ENCODE results near the gene BCL11B.

The BCL11B gene

GRCh38 chr14:99248761-99249171 is 23.2 kb downstream of the BCL11B start:
- H3K27ac ChIP-seq (ENCODE audit: insufficient read depth in 1 of 2, low read depth in 1 of 2, low read length in 2 of 2, poor library complexity in 1 of 2, severe bottlenecking in 2 of 2), result no peak overlapping the region
- ChIA-PET CTCF (interaction anchor here (0.6 to 1.4 kb wide), 2 partner anchors 18 to 78 kb away, joined by 3 to 4 read pairs; no protein-coding TSS in a partner anchor), POLR2A (no interaction called here)
- H3K36me3 ChIP-seq (ENCODE audit: control insufficient read depth in 4 of 4, insufficient read depth in 4 of 4, low read length in 3 of 4), result no peaks in the 10 kb centered on the region
- no peak for DNase-seq
- peaks cover 0 to 8% (median 3%) of the 10 kb centered on the region in 4 experiments for H3K4me1 ChIP-seq (ENCODE audit: control extremely low read depth in 1 of 4, control insufficient read depth in 4 of 4, insufficient read depth in 4 of 4, low read length in 3 of 4)
- 78% methylated on average over 4 of the region's 5 CpGs for WGBS (ENCODE audit: insufficient coverage)
- peaks cover 4 to 88% (median 31%) of the 10 kb centered on the region in 5 experiments for H3K27me3 ChIP-seq (replicated peaks in 2 of 5; ENCODE audit: control insufficient read depth in 4 of 5, insufficient read depth in 5 of 5, low read length in 4 of 5)
- H3K9me3 ChIP-seq (ENCODE audit: control extremely low read depth in 1 of 5, control insufficient read depth in 4 of 5, insufficient read depth in 2 of 5, low read depth in 1 of 5, low read length in 4 of 5), result peaks cover 0 to 2% (median 0%) of the 10 kb centered on the region in 5 experiments
- no peak overlapping the region for H3K4me3 ChIP-seq (ENCODE audit: control insufficient read depth in 1 of 7, extremely low read depth in 1 of 7, insufficient read depth in 4 of 7, low read depth in 2 of 7, low read length in 6 of 7)

- Histone ChIP-seq H3K27me3 (replicated peaks in 2 of 5; ENCODE audit: control insufficient read depth in 4 of 5, insufficient read depth in 5 of 5, low read length in 4 of 5) (peaks cover 4 to 88% (median 37%) of the 10 kb centered on the region in 5 experiments), H3K4me3 (ENCODE audit: control insufficient read depth in 1 of 7, extremely low read depth in 1 of 7, insufficient read depth in 4 of 7, low read depth in 2 of 7, low read length in 6 of 7) (no peak overlapping the region), H3K36me3 (ENCODE audit: control insufficient read depth in 4 of 4, insufficient read depth in 4 of 4, low read length in 3 of 4) (no peaks in the 10 kb centered on the region), H3K27ac (ENCODE audit: insufficient read depth in 1 of 2, low read depth in 1 of 2, low read length in 2 of 2, poor library complexity in 1 of 2, severe bottlenecking in 2 of 2) (no peak overlapping the region), H3K4me1 (ENCODE audit: control extremely low read depth in 1 of 4, control insufficient read depth in 4 of 4, insufficient read depth in 4 of 4, low read length in 3 of 4) (peaks cover 0 to 8% (median 3%) of the 10 kb centered on the region in 4 experiments), H3K9me3 (ENCODE audit: control extremely low read depth in 1 of 5, control insufficient read depth in 4 of 5, insufficient read depth in 2 of 5, low read depth in 1 of 5, low read length in 4 of 5) (no peaks in the 10 kb centered on the region)
- 88% methylated on average over 6 of the region's 6 CpGs for WGBS (ENCODE audit: insufficient coverage)
- POLR2A ChIA-PET, result no interaction called here
- CTCF ChIA-PET, result interaction anchor here (1.4 kb wide), 1 partner anchor 19 kb away, joined by 4 read pairs; no protein-coding TSS in a partner anchor
- DNase-seq, result no peak
Measured at GRCh38 chr14:99247772-99248171, 24.2 kb downstream of the BCL11B start.

GRCh38 chr14:99247101-99247729 is 24.8 kb downstream of the BCL11B start:
- H3K27ac ChIP-seq (ENCODE audit: insufficient read depth in 1 of 2, low read depth in 1 of 2, low read length in 2 of 2, poor library complexity in 1 of 2, severe bottlenecking in 2 of 2), result no peak overlapping the region
- no peaks in the 10 kb centered on the region for H3K9me3 ChIP-seq (ENCODE audit: control extremely low read depth in 1 of 5, control insufficient read depth in 4 of 5, insufficient read depth in 2 of 5, low read depth in 1 of 5, low read length in 4 of 5)
- DNase-seq, result no peak
- H3K4me3 ChIP-seq (ENCODE audit: control insufficient read depth in 1 of 7, extremely low read depth in 1 of 7, insufficient read depth in 4 of 7, low read depth in 2 of 7, low read length in 6 of 7), result no peak overlapping the region
- 45% methylated on average over 7 of the region's 9 CpGs for WGBS (ENCODE audit: insufficient coverage)
- ChIA-PET CTCF (no interaction called here), POLR2A (no interaction called here)
- no peaks in the 10 kb centered on the region for H3K36me3 ChIP-seq (ENCODE audit: control insufficient read depth in 4 of 4, insufficient read depth in 4 of 4, low read length in 3 of 4)
- H3K27me3 ChIP-seq (replicated peaks in 2 of 5; ENCODE audit: control insufficient read depth in 4 of 5, insufficient read depth in 5 of 5, low read length in 4 of 5), result peaks cover 4 to 88% (median 42%) of the 10 kb centered on the region in 5 experiments
- peaks cover 0 to 8% (median 3%) of the 10 kb centered on the region in 4 experiments for H3K4me1 ChIP-seq (ENCODE audit: control extremely low read depth in 1 of 4, control insufficient read depth in 4 of 4, insufficient read depth in 4 of 4, low read length in 3 of 4)

GRCh38 chr14:99246536-99247097 is 25.4 kb downstream of the BCL11B start:
- POLR2A ChIA-PET, result no interaction called here
- DNase-seq, result no peak
- H3K4me3 ChIP-seq (ENCODE audit: control insufficient read depth in 1 of 7, extremely low read depth in 1 of 7, insufficient read depth in 4 of 7, low read depth in 2 of 7, low read length in 6 of 7), result no peak overlapping the region

GRCh38 chr14:99245564-99246511 is 26.2 kb downstream of the BCL11B start:
- Histone ChIP-seq H3K4me3 (ENCODE audit: control insufficient read depth in 1 of 7, extremely low read depth in 1 of 7, insufficient read depth in 4 of 7, low read depth in 2 of 7, low read length in 6 of 7) (no peak overlapping the region), H3K27ac (ENCODE audit: insufficient read depth in 1 of 2, low read depth in 1 of 2, low read length in 2 of 2, poor library complexity in 1 of 2, severe bottlenecking in 2 of 2) (no peak overlapping the region), H3K4me1 (ENCODE audit: control extremely low read depth in 1 of 4, control insufficient read depth in 4 of 4, insufficient read depth in 4 of 4, low read length in 3 of 4) (peaks cover 0 to 8% (median 3%) of the 10 kb centered on the region in 4 experiments), H3K9me3 (ENCODE audit: control extremely low read depth in 1 of 5, control insufficient read depth in 4 of 5, insufficient read depth in 2 of 5, low read depth in 1 of 5, low read length in 4 of 5) (no peaks in the 10 kb centered on the region), H3K27me3 (replicated peaks in 2 of 5; ENCODE audit: control insufficient read depth in 4 of 5, insufficient read depth in 5 of 5, low read length in 4 of 5) (peaks cover 4 to 93% (median 43%) of the 10 kb centered on the region in 5 experiments), H3K36me3 (ENCODE audit: control insufficient read depth in 4 of 4, insufficient read depth in 4 of 4, low read length in 3 of 4) (no peaks in the 10 kb centered on the region)
- 1% methylated on average over 43 of the region's 83 CpGs for WGBS (ENCODE audit: insufficient coverage)
- ChIA-PET CTCF (interaction anchor here (1.2 kb wide), 1 partner anchor 21 kb away, joined by 4 read pairs; no protein-coding TSS in a partner anchor), POLR2A (no interaction called here)
- no peak for DNase-seq

More at GRCh38 chr14:99246536-99247097, 25.4 kb downstream of the BCL11B start:
- Histone ChIP-seq H3K4me1 (ENCODE audit: control extremely low read depth in 1 of 4, control insufficient read depth in 4 of 4, insufficient read depth in 4 of 4, low read length in 3 of 4) (peaks cover 0 to 8% (median 3%) of the 10 kb centered on the region in 4 experiments), H3K27ac (ENCODE audit: insufficient read depth in 1 of 2, low read depth in 1 of 2, low read length in 2 of 2, poor library complexity in 1 of 2, severe bottlenecking in 2 of 2) (no peak overlapping the region), H3K27me3 (replicated peaks in 2 of 5; ENCODE audit: control insufficient read depth in 4 of 5, insufficient read depth in 5 of 5, low read length in 4 of 5) (peaks cover 4 to 90% (median 43%) of the 10 kb centered on the region in 5 experiments), H3K36me3 (ENCODE audit: control insufficient read depth in 4 of 4, insufficient read depth in 4 of 4, low read length in 3 of 4) (no peaks in the 10 kb centered on the region), H3K9me3 (ENCODE audit: control extremely low read depth in 1 of 5, control insufficient read depth in 4 of 5, insufficient read depth in 2 of 5, low read depth in 1 of 5, low read length in 4 of 5) (no peaks in the 10 kb centered on the region)
- WGBS (ENCODE audit: insufficient coverage), result 3% methylated on average over 40 of the region's 40 CpGs
- CTCF ChIA-PET, result no interaction called here

- no peak overlapping the region for H3K27ac ChIP-seq (ENCODE audit: insufficient read depth in 1 of 2, low read depth in 1 of 2, low read length in 2 of 2, poor library complexity in 1 of 2, severe bottlenecking in 2 of 2)
- no peaks in the 10 kb centered on the region for H3K36me3 ChIP-seq (ENCODE audit: control insufficient read depth in 4 of 4, insufficient read depth in 4 of 4, low read length in 3 of 4)
- H3K4me3 ChIP-seq (ENCODE audit: control insufficient read depth in 1 of 7, extremely low read depth in 1 of 7, insufficient read depth in 4 of 7, low read depth in 2 of 7, low read length in 6 of 7), result no peak overlapping the region
- DNase-seq, result no peak
- CTCF ChIA-PET, result interaction anchor here (1.2 kb wide), 1 partner anchor 22 kb away, joined by 4 read pairs; no protein-coding TSS in a partner anchor
- POLR2A ChIA-PET, result no interaction called here
- no peaks in the 10 kb centered on the region for H3K9me3 ChIP-seq (ENCODE audit: control extremely low read depth in 1 of 5, control insufficient read depth in 4 of 5, insufficient read depth in 2 of 5, low read depth in 1 of 5, low read length in 4 of 5)
- H3K27me3 ChIP-seq (replicated peaks in 2 of 5; ENCODE audit: control insufficient read depth in 4 of 5, insufficient read depth in 5 of 5, low read length in 4 of 5), result peaks cover 4 to 98% (median 43%) of the 10 kb centered on the region in 5 experiments
- WGBS (ENCODE audit: insufficient coverage), result 28% methylated on average over 14 of the region's 15 CpGs
- peaks cover 0 to 8% (median 3%) of the 10 kb centered on the region in 4 experiments for H3K4me1 ChIP-seq (ENCODE audit: control extremely low read depth in 1 of 4, control insufficient read depth in 4 of 4, insufficient read depth in 4 of 4, low read length in 3 of 4)
Measured at GRCh38 chr14:99244941-99245563, 26.9 kb downstream of the BCL11B start.
